Suppressor macrophage treated with lipopolysaccharide for 4 hours (primary cell): ENCODE data around the gene KIF22.
A peak's percentile ranks its signal among the peaks of the same experiment; 100 is the strongest.
"Not testable (repeated sequence)": the region's sequence is repeated elsewhere in the genome, so short reads cannot be mapped to it uniquely, and the experiment has no call there.

Source experiments
- DNase-seq: peaks from one replicate; pipeline ENCODE4 v3.0.0-alpha.2; 2020

KIF22 gene

GRCh38 chr16:29790183-29790948, at the start of gene KIF22:
Gene KIF22, plus strand, starts transcription at chr16:29790751. Its CDS starts 9 bp downstream, at chr16:29790760.
- peak; percentile 100 for DNase-seq

GRCh38 chr16:29742683-29743275, 47.8 kb upstream of the KIF22 start:
- DNase-seq = no peak

GRCh38 chr16:29743475-29743826, 47.1 kb upstream of the KIF22 start:
- no peak for DNase-seq

DNA sequence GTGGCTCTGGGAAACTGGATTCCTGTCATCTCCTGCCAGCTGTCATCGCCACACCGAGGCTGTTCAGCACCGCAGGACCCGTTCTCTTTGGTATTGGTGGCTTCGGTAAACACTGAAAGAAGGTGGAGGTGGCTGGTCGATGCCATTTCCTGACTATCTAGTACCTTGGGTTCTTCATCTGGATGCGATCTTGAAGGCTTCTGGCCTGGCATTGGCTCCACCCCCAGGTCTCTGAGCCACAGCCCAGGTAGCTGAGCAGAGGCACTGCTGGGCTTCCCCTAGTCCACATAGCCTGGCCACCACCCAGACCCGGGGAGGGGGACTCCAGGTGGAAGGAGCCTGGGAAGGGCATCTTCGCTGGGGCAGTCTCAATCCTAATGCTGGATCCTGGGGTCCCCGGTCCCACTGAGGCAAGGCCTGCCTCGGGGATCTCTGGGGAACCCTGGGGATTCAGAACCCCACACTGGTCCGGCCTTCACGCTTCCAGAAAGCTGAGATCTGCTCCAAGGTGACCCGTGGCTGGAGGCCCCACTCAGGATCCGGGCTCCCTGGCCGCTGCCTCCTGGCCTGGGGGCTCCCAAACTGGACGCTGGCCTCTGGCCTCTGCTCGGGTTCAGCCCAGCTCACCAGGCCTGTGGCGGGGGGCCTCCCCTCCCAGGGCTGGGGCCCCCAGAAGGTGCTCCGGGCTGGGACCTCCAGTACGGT, 46.6 kb upstream of the KIF22 start:
- no peak for DNase-seq

- no peak for DNase-seq
Measured at GRCh38 chr16:29744541-29745101, 45.9 kb upstream of the KIF22 start.

GRCh38 chr16:29745121-29745852, 45.3 kb upstream of the KIF22 start:
- DNase-seq = peak; percentile 44

- peak; percentile 72 for DNase-seq
Measured at GRCh38 chr16:29745853-29746345, 44.7 kb upstream of the KIF22 start, which contains the start of gene C16orf54. Gene C16orf54, minus strand, starts transcription at chr16:29745990. Its CDS starts 1,039 bp downstream, at chr16:29744951.

- DNase-seq = not testable (repeated sequence)
Measured at GRCh38 chr16:29746518-29746917, 44.0 kb upstream of the KIF22 start.

- no peak for DNase-seq
Measured at GRCh38 chr16:29747947-29748759, 42.4 kb upstream of the KIF22 start.

GRCh38 chr16:29748760-29749149, 41.8 kb upstream of the KIF22 start:
- DNase-seq = not testable (repeated sequence)

- DNase-seq = no peak
Measured at GRCh38 chr16:29753516-29753915, 37.0 kb upstream of the KIF22 start.

GRCh38 chr16:29756654-29757053, 33.9 kb upstream of the KIF22 start:
- no peak for DNase-seq

DNA sequence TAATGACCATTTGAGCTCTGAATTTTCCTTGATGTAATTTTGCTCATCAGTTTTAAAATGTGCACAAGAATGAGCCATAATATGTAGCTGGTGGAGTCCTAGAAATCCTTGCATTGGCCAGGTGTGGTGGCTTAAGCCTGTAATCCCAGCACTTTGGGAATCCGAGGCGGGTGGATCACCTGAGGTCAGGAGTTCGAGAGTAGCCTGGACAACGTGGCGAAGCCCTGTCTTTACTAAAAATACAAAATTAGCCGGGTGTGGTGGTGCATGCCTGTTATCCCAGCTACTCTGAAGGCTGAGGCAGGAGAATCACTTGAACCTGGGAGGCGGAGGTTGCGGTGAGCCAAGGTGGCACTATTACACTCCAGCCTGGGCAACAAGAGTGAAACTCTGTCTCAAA, 33.5 kb upstream of the KIF22 start:
- not testable (repeated sequence) for DNase-seq

DNA sequence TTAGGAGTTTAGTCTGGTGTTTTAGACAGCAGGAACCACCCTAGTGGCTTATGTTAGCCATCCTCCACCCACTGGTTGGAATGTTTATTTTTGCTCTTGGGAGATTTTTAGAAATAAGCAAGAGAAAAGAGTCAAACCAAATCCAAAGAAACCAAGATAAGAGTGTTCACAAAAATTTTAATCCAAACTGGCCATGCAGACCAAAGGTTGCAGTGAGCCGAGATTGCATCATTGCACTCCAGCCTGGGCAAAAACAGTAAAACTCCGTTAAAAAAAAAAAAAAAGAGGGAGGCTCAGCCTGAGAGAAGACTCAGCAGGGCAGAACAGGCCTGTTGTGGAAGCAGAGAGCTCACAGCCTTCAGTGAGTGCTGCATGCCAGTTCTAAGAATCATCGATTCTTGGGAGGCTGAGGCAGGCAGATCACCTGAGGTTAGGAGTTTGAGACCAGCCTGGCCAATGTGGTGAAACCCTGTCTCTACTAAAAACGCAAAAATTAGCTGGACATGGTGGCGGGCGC, 32.5 kb upstream of the KIF22 start:
- no peak for DNase-seq

DNA sequence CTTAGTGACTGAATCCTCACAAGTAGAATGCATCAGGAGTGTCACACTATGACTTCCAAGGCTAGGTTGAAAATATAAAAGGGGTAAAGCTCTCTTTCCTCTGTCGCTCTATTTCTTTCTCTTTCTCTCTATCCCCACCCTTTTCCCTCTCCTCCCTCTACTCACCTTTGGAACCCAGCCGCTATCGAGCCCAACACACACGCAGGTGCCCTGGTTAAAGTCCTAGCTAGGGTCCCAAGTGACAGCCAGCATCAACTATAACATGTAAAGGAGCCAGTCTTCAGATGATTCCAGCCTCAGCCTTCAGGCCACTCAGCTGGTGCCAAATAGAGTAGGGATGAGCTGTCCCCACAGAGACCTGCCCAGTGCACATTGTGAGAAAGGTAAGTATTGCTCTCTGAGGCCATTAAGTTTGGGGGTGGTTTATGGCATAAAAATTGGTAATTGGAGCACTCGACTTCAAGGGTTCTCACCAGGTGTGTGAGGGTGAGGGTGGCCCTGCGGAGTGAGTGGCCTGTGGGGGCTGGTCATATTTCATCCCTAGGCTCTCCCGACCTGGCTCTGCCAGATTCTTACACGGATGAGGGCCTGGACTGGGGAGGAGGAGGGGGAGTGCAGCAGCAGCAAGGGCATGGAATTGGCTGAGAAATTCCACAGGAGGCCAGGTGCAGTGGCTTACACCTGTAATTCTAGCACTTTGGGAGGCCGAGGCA, 29.8 kb upstream of the KIF22 start:
- no peak for DNase-seq

GRCh38 chr16:29761280-29761651, 29.3 kb upstream of the KIF22 start:
- not testable (repeated sequence) for DNase-seq

DNA sequence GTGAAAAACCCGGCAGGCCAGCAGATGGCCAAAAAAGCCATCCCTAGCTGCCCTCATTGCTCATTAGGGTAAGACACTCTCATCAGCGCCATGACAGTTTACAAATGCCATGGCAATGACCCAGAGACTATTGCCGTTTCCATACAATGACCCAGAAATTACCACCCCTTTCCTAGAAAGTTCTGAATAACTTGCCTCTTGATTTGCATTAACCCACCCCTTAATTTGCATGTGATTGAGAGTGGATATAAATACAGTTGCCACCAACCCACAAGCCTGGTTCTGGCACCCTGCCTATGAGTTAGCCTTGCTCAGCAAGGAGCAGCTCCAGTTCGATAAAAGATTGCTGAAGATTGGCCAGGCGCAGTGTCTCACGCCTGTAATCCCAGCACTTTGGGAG, 28.7 kb upstream of the KIF22 start:
- DNase-seq = no peak

DNA sequence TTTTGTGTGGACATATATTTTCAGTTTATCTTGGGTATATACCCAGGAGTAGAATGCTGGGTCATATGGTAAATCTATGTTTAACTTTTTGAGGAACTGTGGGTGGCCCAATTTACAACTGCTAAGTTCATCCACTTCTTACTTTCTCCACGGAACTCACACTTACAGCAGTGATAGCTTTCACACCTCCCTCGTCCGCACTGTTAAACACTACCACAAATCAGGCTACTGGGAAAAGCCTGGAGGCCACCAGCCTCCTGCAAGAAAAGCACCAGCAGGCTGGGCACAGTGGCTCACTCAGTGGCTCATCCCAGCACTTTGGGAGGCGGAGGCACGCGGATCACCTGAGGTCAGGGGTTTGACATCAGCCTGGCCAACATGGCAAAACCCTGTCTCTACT, 27.2 kb upstream of the KIF22 start:
- no peak for DNase-seq

DNA sequence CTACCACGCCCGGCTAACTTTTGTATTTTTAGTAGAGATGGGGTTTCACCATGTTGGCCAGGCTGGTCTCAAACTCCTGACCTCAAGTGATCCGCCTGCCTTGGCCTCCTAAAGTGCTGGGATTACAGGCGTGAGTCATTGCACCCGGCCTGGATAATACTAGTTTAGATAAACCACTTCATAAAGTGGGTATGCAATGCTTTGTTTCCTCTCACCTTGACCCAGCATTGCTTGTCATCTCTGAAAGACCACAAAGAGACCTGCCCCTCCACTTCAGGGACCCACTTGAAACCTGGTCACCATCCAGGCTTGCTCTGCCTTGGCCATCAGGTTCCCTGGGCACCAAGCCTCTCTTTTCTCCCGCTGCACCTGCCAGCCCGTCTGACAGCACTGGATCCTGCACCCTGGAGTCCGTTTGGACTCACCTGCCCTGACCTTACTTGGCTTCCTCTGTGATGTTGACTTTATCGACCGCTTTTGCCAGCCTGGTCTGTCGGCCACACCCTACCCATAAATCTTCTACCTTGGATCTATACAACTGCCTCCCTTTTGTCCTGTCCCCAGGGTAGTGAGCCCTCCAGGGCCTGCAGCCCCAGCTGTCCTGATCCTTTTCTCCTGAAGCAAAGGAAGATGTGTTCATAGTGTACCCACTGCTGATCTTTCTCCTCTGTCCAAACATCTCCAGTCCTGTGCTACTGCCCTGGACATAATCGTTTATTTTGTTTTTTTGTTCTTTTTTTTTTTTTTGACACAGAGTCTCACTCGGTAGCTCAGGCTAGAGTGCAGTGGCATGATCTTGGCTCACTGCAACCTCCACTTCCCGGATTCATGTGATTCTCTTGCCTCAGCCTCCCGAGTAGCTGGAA, 25.2 kb upstream of the KIF22 start:
- no peak for DNase-seq

GRCh38 chr16:29766571-29766970, 24.0 kb upstream of the KIF22 start:
- no peak for DNase-seq
